UCSD-AML1 (cell line): Measurements from ENCODE around the gene MTHFD2L.

Source experiments
- DNase-seq: peaks from one replicate; lab custom pipeline; 2025; ENCODE audit not compliant: unreplicated experiment; lab: John Stamatoyannopoulos, UW

Gene MTHFD2L

GRCh38 chr4:74237425-74237966, 79.6 kb downstream of the MTHFD2L start:
- no peak for DNase-seq

DNA sequence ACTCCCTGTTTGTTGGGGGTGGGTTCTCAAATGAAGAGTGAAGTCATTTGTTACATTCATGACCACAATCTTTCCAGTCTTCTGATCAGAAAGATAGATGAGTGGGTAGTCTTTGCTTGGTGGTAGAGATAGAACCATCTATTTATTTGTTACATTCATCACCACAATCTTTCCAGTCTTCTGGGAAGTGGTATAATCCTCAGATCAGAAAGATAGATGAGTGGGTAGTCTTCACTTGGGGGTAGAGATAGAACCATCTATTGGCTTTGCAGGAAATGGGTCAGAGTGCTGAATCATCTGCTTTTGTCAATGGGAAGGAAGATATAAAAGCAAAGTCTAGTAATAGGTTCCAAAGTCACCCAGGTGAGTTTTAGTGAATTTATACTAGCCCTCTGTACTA, 86.1 kb downstream of the MTHFD2L start:
- no peak for DNase-seq

- DNase-seq: no peak
Measured at GRCh38 chr4:74252933-74253332, 95.0 kb downstream of the MTHFD2L start.

DNA sequence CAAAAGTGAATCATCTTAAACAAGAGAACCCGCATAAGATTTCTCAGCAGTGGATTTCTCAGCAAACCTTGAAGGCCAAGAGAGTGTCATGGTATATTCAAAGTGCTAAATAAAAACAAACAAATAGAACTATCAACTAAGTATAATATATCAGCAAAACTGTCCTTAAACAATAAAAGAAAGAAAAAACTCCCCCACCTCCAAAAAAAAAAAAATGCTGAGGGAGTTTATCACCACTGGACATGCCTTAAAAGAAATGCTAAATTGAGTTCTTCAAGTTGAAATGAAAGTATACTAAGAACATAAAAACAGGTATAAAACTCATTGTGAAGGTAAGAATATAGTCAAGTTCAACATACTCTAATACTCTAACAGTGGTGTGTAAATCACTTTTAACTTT, 96.5 kb downstream of the MTHFD2L start:
- DNase-seq: no peak

DNA sequence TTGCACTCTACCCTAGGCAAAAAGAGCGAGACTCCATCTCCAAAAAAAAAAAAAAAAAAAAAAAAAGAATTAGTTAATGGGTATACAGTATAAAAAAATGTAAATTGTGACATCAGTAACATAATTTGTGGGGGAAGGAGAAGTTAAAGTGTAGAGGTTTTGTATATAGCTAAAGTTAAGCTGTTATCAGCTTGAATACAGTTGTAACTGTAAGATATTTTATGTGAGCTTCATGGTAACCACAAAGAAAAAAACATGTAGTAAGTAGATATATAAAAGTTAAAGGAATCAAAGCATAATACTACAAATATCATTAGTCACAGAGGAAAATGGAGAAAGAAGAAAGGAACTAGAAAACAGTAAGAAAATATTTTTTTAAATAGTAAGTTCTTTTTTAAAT, 97.2 kb downstream of the MTHFD2L start:
- DNase-seq: no peak

- no peak for DNase-seq
Measured at GRCh38 chr4:74258963-74259362, 101.0 kb downstream of the MTHFD2L start.

DNA sequence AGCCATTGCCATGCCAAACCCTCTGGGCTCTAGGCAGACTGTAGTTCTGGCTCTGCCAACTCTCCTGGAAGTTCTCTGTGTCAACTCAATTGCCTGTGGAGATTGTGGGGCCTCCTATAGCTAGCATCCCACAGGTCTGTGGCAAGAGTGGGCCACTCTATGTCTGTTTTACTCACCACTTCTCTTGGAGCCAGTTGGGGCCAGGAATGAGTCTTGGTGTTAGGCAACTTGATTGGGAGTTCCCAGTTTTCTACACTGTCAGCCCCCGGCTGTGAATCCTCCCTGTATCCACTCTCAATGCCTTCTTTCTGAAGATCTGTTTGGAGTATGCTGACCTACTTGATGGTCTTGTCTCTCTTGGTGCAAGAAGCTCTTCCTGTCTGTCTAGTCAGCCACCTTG, 102.1 kb downstream of the MTHFD2L start:
- DNase-seq: no peak

DNA sequence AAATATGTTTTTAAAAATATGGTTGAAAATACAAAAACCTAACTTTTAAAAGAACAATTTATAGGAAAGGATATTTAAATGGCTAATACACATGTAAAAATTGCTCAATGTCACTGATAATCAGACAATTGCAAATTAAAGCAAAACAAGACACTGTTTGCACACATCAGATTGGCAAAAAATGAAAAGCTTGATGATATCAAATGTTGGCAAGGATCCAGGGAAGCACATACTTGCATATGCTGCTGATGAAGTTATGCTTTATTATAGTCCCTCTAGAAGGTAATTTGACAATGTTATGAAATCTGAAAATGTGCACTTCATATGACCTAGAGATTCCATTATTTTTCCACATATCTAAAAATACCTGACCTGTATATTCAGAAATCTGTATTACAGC, 104.6 kb downstream of the MTHFD2L start:
- DNase-seq: no peak

GRCh38 chr4:74263551-74263950, 105.6 kb downstream of the MTHFD2L start:
- no peak for DNase-seq

DNA sequence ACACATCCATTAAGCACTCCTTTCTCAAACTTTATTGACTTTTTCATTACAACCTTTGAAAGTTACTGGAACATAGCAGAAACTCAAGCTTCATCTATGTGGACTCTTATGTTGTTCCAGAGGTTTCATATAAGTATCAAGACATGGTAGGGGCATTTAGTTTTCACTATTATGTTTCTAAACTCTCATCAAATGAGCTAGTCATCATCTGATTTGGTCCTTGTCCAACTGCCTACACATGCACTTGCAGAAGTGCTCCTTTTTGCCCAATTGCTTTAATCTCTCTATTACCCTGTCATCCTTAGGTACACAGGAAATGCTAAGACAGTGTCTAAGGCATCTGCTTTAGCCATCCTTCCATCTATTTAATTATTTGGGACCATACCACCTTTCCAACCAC, 108.2 kb downstream of the MTHFD2L start:
- DNase-seq: no peak

GRCh38 chr4:74267998-74268606, 110.2 kb downstream of the MTHFD2L start:
- no peak for DNase-seq

DNA sequence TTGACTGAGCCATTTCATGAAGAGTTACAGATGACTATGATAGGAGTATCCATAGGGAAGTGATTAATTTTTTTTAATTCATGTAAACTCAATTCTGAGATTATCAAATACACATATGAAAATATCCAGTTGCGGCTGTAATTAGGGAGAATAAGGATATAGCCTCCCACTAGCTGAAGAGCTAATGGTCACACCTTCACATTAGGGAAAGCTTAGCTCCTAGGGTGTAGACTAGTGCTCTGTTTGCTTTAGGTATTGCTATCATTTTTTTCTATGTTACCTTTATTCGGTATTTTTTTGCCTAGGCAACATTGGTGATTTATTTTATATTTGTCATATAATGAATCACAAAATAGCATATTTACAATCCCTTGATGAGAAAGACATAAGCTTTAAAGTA, 110.7 kb downstream of the MTHFD2L start:
- DNase-seq: no peak

DNA sequence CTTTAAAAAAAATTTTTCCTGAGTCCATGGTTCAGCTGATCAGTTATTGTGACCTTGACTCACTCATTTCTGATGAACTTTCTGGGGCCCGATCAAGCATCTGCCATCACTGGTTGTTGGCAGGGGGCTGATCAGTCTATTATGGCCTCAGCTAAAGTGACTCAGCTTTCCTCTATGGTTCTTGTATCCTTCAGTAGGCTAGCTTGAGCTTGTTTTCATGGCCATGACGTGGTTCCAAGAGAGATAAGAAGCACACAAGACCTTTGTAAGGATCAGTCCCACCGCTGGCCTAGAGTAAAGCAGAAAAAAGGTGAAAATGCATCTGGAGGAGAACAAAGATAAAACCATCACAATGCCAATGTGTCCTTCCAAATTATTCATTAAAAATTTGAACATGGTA, 120.6 kb downstream of the MTHFD2L start:
- DNase-seq: no peak

DNA sequence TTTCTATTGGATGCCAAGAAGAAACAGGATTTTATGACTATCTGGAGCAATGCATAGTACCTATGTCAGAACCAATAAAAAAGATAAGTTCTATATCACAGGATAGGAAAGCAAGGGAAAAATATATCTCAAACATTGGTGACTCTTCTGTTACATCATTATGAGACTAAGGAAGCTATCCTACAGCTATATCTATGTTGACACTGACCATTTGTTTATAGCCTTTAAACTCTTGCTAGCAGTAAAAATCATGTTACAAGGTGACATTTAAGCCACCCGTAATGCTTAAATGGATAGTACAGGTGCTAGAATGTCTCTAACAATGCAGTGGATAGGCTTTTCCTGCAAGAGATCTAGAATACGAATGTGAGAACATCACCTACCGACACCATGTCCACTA, 121.8 kb downstream of the MTHFD2L start:
- DNase-seq: no peak

DNA sequence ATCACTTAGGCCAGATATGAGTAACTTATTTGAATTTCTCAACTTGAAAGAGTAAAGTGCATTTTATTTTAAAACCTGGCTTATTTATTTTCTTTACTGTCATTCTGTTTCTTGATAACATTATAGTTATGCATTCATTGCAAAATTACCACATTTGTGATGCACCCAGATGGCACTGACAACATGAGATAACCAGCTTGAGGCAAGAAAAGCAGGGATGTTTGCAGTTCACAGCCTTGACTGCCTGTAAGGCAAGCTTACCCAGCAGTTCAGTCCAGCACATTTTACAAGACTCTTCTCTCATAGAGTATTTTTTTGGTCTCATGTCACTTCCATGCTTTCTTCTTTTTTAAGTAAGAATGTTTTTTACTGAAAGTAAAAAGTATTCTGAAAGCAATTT, 125.0 kb downstream of the MTHFD2L start:
- DNase-seq: no peak

DNA sequence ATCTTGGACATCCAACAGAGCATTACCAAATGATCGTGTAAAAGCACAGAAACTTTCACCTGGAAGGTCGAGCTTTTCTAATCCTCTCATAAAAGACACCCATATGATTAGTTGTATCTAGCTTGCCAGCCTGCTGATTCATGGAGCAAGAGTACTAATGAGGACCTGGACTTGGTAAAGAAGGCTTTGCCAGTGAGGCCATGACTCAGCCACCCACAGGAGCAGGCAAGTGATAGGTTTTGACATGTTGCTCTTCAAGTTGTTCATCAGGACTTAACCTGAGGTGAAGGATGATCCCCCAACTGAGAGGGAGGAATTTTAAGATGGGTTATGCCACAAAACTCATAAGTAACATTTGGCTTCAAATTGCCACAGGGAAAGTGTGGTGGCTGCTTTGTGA, 125.7 kb downstream of the MTHFD2L start:
- DNase-seq: no peak

DNA sequence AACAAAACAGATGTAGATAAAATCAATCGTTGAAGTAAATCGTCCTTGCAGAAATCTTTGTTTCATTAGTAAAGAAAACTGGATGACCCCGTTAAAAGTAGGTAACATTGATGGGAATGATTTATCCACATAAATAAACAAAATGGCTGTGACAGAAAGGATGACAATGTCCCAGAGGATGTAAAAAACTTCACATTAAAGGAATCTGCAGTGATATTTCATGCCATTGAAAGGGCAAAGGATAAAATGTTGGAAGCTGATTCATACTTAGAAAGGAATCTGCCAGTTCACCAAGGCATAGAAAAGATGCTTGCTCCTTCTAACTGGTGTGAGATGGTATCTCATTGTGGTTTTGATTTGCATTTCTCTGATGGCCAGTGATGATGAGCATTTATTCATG, 126.1 kb downstream of the MTHFD2L start:
- DNase-seq: no peak

- DNase-seq: no peak
Measured at GRCh38 chr4:74287164-74287563, 129.2 kb downstream of the MTHFD2L start.

- no peak for DNase-seq
Measured at GRCh38 chr4:74287791-74288190, 129.9 kb downstream of the MTHFD2L start.

- DNase-seq: no peak
Measured at GRCh38 chr4:74291471-74291870, 133.6 kb downstream of the MTHFD2L start.

DNA sequence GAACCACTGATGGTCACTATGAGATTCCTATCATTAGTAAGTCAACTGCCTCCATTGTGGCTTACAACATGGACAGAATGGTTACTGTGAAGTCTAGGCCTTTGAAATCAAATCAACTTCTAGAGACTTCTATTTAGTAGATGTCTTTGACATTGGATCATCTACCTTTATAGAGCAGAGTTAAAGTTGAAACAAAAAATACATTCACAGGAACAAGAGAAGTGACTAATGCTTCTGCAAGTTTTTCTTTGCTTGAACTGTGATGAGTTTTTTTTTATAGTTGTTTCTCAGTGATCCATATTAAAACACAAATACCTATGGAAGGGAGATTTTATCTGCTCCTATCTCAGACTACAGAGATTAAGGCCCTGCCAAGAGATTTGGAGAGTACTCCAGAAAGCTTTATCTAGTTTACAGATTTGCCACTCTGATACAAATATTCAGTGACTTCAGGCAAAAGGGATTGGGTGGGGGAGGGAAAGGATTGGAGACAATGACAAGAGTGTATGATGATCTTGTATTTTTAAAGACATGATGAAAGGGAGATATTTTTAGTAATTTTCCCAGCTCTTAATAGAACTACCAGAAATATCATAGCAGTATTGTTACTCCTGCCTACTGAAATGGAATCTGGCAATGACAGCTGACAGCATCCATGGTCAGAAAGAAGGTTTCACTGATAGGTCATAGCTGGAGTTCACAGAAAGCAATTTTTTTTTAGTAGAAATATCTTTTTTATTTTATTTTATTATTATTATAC, 134.4 kb downstream of the MTHFD2L start:
- DNase-seq: no peak

DNA sequence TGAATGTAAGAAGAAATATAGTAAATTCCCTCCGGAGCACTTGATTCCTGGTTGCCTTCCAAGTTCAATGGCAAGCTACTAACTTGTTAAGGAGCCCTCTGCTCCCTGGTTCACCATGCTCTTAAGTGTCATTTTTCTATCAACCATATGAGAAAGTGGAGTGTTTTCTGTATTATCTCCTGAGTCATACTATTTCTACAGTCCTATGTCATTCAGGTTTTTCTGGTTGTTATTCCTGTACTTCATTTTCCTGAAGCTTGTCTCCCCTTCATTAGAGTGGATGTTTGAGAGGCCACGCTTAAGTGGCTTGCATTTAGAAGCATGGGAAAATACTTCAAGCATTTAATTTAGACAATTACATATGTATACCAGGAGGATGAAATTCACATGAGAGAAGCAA, 135.6 kb downstream of the MTHFD2L start:
- DNase-seq: no peak

GRCh38 chr4:74294681-74295080, 136.8 kb downstream of the MTHFD2L start:
- DNase-seq: no peak
